Gastrocnemius medialis (tissue), 4 donors: ENCODE measurements around the gene NUDT5. TPM values are rescaled to one million over a fixed set of nuclear protein-coding genes. Genes with fewer than 3 reads are reported as not detected.

ENCODE experiments used
- ATAC-seq, 2 donors: fragments of 150-250 bp; one replicate each; pipeline ENCODE4 v1.9.1; 2016
- DNase-seq, 2 donors: peaks; one replicate each; pipeline ENCODE4 v3.0.0-alpha.2; 2019
- H3K27ac ChIP-seq, 4 donors: fragments of 200-600 bp; sonication (generic); 1 replicate in 1 of 4; 2 replicates in 3 of 4; pipeline ENCODE4 v1.5.1; 2016 to 2018; ENCODE audit warnings: mild to moderate bottlenecking in 2 of 4, moderate library complexity in 1 of 4
- H3K27me3 ChIP-seq, 3 donors: fragments of 200-600 bp; sonication (generic) in 2 of 3; 1 replicate in 1 of 3; 2 replicates in 2 of 3; pipeline versions ENCODE4 v1.5.1 to v1.6.0; 2016 to 2019; ENCODE audit warnings: mild to moderate bottlenecking in 1 of 3, moderate library complexity in 1 of 3
- H3K36me3 ChIP-seq, 2 donors: fragments of 200-600 bp; sonication (generic) in 1 of 2; one replicate each; pipeline ENCODE4 v1.5.1; 2017 to 2018
- H3K4me1 ChIP-seq, 2 donors: fragments of 200-600 bp; sonication (generic) in 1 of 2; one replicate each; pipeline ENCODE4 v1.5.1; 2016 to 2017; ENCODE audit warnings: mild to moderate bottlenecking in 2 of 2
- H3K4me3 ChIP-seq, 4 donors: fragments of 200-600 bp; sonication (generic) in 3 of 4; 1 replicate in 1 of 4; 2 replicates in 3 of 4; pipeline ENCODE4 v1.5.1; 2016 to 2019; ENCODE audit warnings: mild to moderate bottlenecking in 2 of 4
- H3K9me3 ChIP-seq, 3 donors: fragments of 200-600 bp; sonication (generic) in 2 of 3; 1 replicate in 1 of 3; 2 replicates in 2 of 3; pipeline ENCODE4 v1.5.1; 2016 to 2019
- POLR2A ChIP-seq, 2 donors: fragments of 450-650 bp; IDR thresholded peaks; one replicate each; pipeline ENCODE4 v1.6.1; 2017; ENCODE audit warnings: antibody characterized with exemption in 2 of 2, mild to moderate bottlenecking in 2 of 2, moderate library complexity in 2 of 2
- in situ Hi-C, 4 donors: fragments of 200-750 bp; cut with MboI; loops; one replicate each; pipeline versions ENCODE4 v1.15.0 to v1.8.0; 2017; ENCODE audit warnings: low sequenced_read_pairs in 4 of 4
- intact Hi-C: fragments of 100-400 bp; cut with DNase I; formaldehyde crosslinking; loops from one replicate; pipeline ENCODE4 v1.15.1; 2023; ENCODE audit warnings: low total_unique reads
- total RNA-seq, 4 donors: library from RNA; depleted of rRNA; stranded (reverse); fragments of >200 nt; gene quantifications; one replicate each; pipeline versions ENCODE4 v1.1.0 to v1.2.3, GENCODE V29; 2016
- TF ChIP-seq, protein P1 (sequence below), 5 experiments: fragments of 450-650 bp in 3 of 5; fragments of 200-600 bp in 2 of 5; sonication (generic) in 2 of 5; IDR thresholded peaks in 4 of 5; conservative IDR thresholded peaks in 1 of 5; 1 replicate in 4 of 5; 2 replicates in 1 of 5; pipeline ENCODE4 v1.5.1; 2016 to 2019; ENCODE audit warnings: antibody characterized with exemption in 5 of 5, mild to moderate bottlenecking in 3 of 5, moderate library complexity in 3 of 5

The NUDT5 gene
- total RNA-seq, 4 donors from 2014 or later = 5.1 to 8.2 (median 5.6) TPM

DNA sequence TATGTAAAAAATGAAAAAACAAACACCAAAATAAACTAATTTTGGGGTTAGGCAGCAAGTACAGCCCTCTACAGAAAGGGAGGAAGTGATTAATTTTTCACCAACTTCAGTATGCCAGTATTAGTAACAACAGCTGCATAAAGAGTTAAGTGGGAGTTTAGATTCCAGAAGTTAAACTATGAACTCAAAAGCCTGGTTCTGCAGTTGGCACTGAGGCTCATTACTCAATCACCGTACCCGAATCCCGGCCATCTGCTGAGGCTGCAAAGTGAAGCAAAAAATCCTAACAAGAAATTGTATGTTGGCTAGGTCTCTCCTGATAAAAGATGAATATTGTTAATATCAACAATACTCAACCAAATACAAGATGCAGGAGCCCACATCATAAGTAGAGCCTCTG lies 4.0 kb downstream of the NUDT5 start:
- TF ChIP-seq, protein P1, sequence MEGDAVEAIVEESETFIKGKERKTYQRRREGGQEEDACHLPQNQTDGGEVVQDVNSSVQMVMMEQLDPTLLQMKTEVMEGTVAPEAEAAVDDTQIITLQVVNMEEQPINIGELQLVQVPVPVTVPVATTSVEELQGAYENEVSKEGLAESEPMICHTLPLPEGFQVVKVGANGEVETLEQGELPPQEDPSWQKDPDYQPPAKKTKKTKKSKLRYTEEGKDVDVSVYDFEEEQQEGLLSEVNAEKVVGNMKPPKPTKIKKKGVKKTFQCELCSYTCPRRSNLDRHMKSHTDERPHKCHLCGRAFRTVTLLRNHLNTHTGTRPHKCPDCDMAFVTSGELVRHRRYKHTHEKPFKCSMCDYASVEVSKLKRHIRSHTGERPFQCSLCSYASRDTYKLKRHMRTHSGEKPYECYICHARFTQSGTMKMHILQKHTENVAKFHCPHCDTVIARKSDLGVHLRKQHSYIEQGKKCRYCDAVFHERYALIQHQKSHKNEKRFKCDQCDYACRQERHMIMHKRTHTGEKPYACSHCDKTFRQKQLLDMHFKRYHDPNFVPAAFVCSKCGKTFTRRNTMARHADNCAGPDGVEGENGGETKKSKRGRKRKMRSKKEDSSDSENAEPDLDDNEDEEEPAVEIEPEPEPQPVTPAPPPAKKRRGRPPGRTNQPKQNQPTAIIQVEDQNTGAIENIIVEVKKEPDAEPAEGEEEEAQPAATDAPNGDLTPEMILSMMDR (IDR thresholded peaks at IDR 0.05 in 4 of 5, conservative IDR thresholded peaks at IDR 0.05 in 1 of 5) = no peak
- TF ChIP-seq POLR2A (IDR thresholded peaks at IDR 0.05) = no peak
- Histone ChIP-seq H3K4me3 (no peak overlapping the region), H3K27me3 (no peaks in the 10 kb centered on the region), H3K36me3 (no peaks in the 10 kb centered on the region), H3K4me1 (peaks cover 10 to 12% of the 10 kb centered on the region in 2 donors), H3K9me3 (no peaks in the 10 kb centered on the region), H3K27ac (no peak overlapping the region)
- intact Hi-C loops (loop anchor here (10.0 kb wide), 1 partner anchor 437 kb away; no protein-coding TSS in a partner anchor), in situ Hi-C loops (no loop called here)
- ATAC-seq (no peak), DNase-seq (no peak)

DNA sequence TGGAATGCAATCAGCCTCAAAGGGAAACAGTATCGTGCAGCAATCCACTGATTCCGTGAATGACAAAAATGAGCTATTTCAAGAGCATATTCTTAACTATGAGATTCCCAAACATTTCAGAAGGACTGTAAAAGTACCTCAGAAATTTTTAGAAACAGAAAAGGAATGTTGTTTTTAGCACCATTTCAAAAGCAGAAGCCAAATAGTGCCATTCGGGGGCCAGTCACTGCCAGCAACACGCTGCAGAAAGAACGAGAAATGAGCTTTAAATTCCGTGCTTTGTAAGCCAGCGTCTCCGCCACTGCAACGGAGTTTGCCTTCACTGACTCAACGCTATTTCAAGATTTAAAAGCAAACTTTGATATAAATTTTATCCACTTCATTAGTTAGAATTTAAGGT lies 6.3 kb downstream of the NUDT5 start:
- ATAC-seq (no peak), DNase-seq (no peak)
- in situ Hi-C loops = no loop called here
- H3K9me3 ChIP-seq = no peaks in the 10 kb centered on the region
- peaks cover 5 to 7% of the 10 kb centered on the region in 2 donors for H3K4me1 ChIP-seq
- H3K27me3 ChIP-seq = no peaks in the 10 kb centered on the region
- TF ChIP-seq POLR2A (IDR thresholded peaks at IDR 0.05) = no peak
- TF ChIP-seq, protein P1 (IDR thresholded peaks at IDR 0.05 in 4 of 5, conservative IDR thresholded peaks at IDR 0.05 in 1 of 5) = no peak
- H3K27ac ChIP-seq = no peak overlapping the region
- peaks cover 0 to 18% of the 10 kb centered on the region in 2 donors for H3K36me3 ChIP-seq
- H3K4me3 ChIP-seq = no peak overlapping the region
- intact Hi-C loops = no loop called here

DNA sequence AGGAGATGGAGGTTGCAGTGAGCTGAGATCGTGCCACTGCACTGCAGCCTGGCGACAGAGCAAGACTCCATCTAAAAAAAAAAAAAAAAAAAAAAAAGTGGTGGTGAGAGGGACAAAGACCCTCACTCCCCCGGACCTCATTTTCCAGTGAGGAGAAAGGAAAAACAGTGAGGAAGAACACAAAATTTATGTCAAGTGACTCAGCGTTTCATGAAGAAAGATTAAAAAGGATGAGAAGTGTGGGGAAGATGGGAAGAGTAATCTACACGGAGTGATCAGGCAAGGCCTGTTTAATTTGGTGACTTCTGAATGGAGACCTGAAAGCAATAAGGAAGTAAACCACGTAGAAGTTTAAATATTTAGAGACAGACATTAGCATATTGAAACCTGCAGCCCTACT lies 7.0 kb downstream of the NUDT5 start:
- Histone ChIP-seq H3K36me3 (peaks cover 0 to 26% of the 10 kb centered on the region in 2 donors), H3K4me3 (no peak overlapping the region), H3K27me3 (no peaks in the 10 kb centered on the region), H3K4me1 (no peaks in the 10 kb centered on the region), H3K27ac (no peak overlapping the region), H3K9me3 (no peaks in the 10 kb centered on the region)
- no peak for ATAC-seq
- intact Hi-C loops (no loop called here), in situ Hi-C loops (no loop called here)
- TF ChIP-seq, protein P1 (IDR thresholded peaks at IDR 0.05 in 4 of 5, conservative IDR thresholded peaks at IDR 0.05 in 1 of 5) = no peak
- DNase-seq = no peak

DNA sequence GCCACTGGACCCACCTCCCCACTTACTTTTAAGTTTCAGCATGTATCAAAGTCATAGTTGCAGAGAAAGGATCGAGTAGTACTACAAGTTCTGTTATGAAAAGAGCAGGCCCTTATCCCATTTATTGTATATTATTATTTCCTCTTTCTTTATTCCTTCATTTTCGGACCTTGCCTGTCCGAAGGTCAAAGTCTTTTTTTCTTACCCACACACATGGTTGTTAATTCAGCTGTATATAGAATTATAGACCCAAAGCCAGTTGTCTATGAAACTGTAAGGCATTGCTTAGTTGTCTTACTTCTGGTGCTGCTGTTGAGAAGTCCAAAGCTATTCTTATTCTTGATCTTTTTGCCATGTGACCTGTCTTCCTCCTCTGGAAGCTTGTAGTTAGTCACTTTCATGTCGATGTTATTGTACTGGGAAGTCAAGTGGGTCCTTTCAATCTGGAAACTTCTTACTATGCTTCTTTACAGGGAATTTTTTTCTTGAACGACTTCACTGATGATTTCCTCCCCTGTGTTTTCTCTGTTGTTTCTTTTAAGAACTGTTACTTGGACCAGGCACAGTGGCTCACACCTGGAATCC lies 8.3 kb downstream of the NUDT5 start:
- in situ Hi-C loops = no loop called here
- Histone ChIP-seq H3K36me3 (peaks cover 0 to 26% of the 10 kb centered on the region in 2 donors), H3K4me1 (no peaks in the 10 kb centered on the region), H3K9me3 (no peaks in the 10 kb centered on the region), H3K27me3 (no peaks in the 10 kb centered on the region), H3K4me3 (no peak overlapping the region), H3K27ac (no peak overlapping the region)
- ATAC-seq = no peak
- TF ChIP-seq, protein P1 (IDR thresholded peaks at IDR 0.05 in 4 of 5, conservative IDR thresholded peaks at IDR 0.05 in 1 of 5) = no peak
- TF ChIP-seq POLR2A (IDR thresholded peaks at IDR 0.05) = no peak
- DNase-seq = no peak
- intact Hi-C loops = no loop called here

DNA sequence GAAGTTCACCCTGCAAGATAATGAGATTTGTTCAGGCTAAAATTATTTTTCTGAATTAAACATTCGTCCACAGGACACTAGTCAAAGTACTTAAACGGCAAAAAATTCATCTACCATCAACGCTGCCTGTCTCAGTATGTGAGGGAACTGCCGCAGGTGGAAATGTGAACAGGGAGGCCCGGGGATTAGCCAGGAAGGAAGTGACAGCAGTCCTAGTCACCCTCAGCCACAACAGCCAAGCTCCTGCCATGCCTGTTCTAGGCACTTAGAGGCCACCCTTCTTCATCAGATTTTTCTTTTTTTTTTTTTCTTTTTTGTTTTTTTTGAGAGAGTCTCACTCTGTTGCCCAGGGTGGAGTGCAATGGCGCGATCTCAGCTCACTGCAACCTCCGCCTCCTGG lies 9.4 kb downstream of the NUDT5 start:
- DNase-seq = no peak
- Histone ChIP-seq H3K36me3 (peaks cover 0 to 26% of the 10 kb centered on the region in 2 donors), H3K9me3 (no peaks in the 10 kb centered on the region), H3K4me3 (no peak overlapping the region), H3K27me3 (no peaks in the 10 kb centered on the region), H3K27ac (no peak overlapping the region), H3K4me1 (no peaks in the 10 kb centered on the region)
- ATAC-seq = no peak
- TF ChIP-seq POLR2A (IDR thresholded peaks at IDR 0.05) = no peak
- TF ChIP-seq, protein P1 (IDR thresholded peaks at IDR 0.05 in 4 of 5, conservative IDR thresholded peaks at IDR 0.05 in 1 of 5) = no peak
- in situ Hi-C loops (no loop called here), intact Hi-C loops (no loop called here)
